Measurements from ENCODE around the gene UBE2L3. TPM values are rescaled to one million over a fixed set of nuclear protein-coding genes. Genes with fewer than 3 reads are reported as not detected.
A peak's percentile ranks its signal among the peaks of the same experiment; 100 is the strongest.
"Not testable (repeated sequence)": the region's sequence is repeated elsewhere in the genome, so short reads cannot be mapped to it uniquely, and the experiment has no call there.

The UBE2L3 gene
- total RNA-seq, 1 donor from 2014 or later, result 22.0 TPM

- peaks cover 34 to 36% of the 10 kb centered on the region in 2 donors for H3K36me3 ChIP-seq
- H3K9me3 ChIP-seq, result no peaks in the 10 kb centered on the region
- H3K27me3 ChIP-seq, result no peaks in the 10 kb centered on the region
- H3K4me1 ChIP-seq, result peaks cover 9 to 32% of the 10 kb centered on the region in 2 donors
- no peak for TF ChIP-seq CTCF (IDR thresholded peaks at IDR 0.05)
- DNase-seq (ENCODE audit: low spot score in 2 of 2), result no peak
- H3K4me3 ChIP-seq, result no peak overlapping the region
- intact Hi-C loops (cut with DNase I), result loop anchor here (5.0 kb wide), 1 partner anchor 36 kb away; no protein-coding TSS in a partner anchor
- H3K27ac ChIP-seq, result peak overlapping the region; percentile 6 to 34
Measured at GRCh38 chr22:21591695-21592094, 24.2 kb downstream of the UBE2L3 start.

- intact Hi-C loops (cut with DNase I), result loop anchor here (5.0 kb wide), 1 partner anchor 35 kb away; no protein-coding TSS in a partner anchor
- H3K4me1 ChIP-seq, result peaks cover 9 to 32% of the 10 kb centered on the region in 2 donors
- H3K4me3 ChIP-seq, result no peak overlapping the region
Measured at GRCh38 chr22:21592422-21592821, 24.9 kb downstream of the UBE2L3 start.

GRCh38 chr22:21593406-21594232 is 26.1 kb downstream of the UBE2L3 start:
- no peak for TF ChIP-seq CTCF (IDR thresholded peaks at IDR 0.05)
- intact Hi-C loops (cut with DNase I), result loop anchor here (5.0 kb wide), 1 partner anchor 34 kb away; no protein-coding TSS in a partner anchor
- no peak overlapping the region for H3K4me3 ChIP-seq
- no peak overlapping the region for H3K27ac ChIP-seq
- H3K27me3 ChIP-seq, result no peaks in the 10 kb centered on the region
- H3K9me3 ChIP-seq, result no peaks in the 10 kb centered on the region
- DNase-seq (ENCODE audit: low spot score in 2 of 2), result no peak
- H3K36me3 ChIP-seq, result peaks cover 34 to 36% of the 10 kb centered on the region in 2 donors
- peaks cover 9 to 29% of the 10 kb centered on the region in 2 donors for H3K4me1 ChIP-seq

More at GRCh38 chr22:21592422-21592821, 24.9 kb downstream of the UBE2L3 start:
- no peak for DNase-seq (ENCODE audit: low spot score in 2 of 2)
- H3K9me3 ChIP-seq, result no peaks in the 10 kb centered on the region
- no peak overlapping the region for H3K27ac ChIP-seq
- no peaks in the 10 kb centered on the region for H3K27me3 ChIP-seq
- no peak for TF ChIP-seq CTCF (IDR thresholded peaks at IDR 0.05)
- H3K36me3 ChIP-seq, result peaks cover 34 to 36% of the 10 kb centered on the region in 2 donors

- H3K36me3 ChIP-seq, result peaks cover 34 to 36% of the 10 kb centered on the region in 2 donors
- H3K4me1 ChIP-seq, result peaks cover 9 to 33% of the 10 kb centered on the region in 2 donors
- no peak for DNase-seq (ENCODE audit: low spot score in 2 of 2)
- no peak for TF ChIP-seq CTCF (IDR thresholded peaks at IDR 0.05)
- no peak overlapping the region for H3K4me3 ChIP-seq
- H3K27ac ChIP-seq, result no peak overlapping the region
- no peaks in the 10 kb centered on the region for H3K9me3 ChIP-seq
- no peaks in the 10 kb centered on the region for H3K27me3 ChIP-seq
- intact Hi-C loops (cut with DNase I), result loop anchor here (5.0 kb wide), 1 partner anchor 32 kb away; no protein-coding TSS in a partner anchor
Measured at GRCh38 chr22:21594865-21595452, 27.4 kb downstream of the UBE2L3 start.

GRCh38 chr22:21596356-21597135 is 29.0 kb downstream of the UBE2L3 start:
- H3K4me3 ChIP-seq; H3K27ac ChIP-seq; H3K27me3 ChIP-seq; H3K9me3 ChIP-seq; DNase-seq (ENCODE audit: low spot score in 2 of 2); intact Hi-C loops (cut with DNase I): not testable (repeated sequence)
- Histone ChIP-seq H3K36me3 (peaks cover 34 to 36% of the 10 kb centered on the region in 2 donors), H3K4me1 (peaks cover 4 to 19% of the 10 kb centered on the region in 2 donors)

All from ascending aorta (tissue), 2 donors.